Uterus (tissue), 2 donors: ENCODE measurements around the gene CHCHD3.

ENCODE experiments used
- CTCF ChIP-seq, 4 experiments: fragments of 200-600 bp in 2 of 4; fragments of 450-650 bp in 2 of 4; sonication (generic) in 2 of 4; IDR thresholded peaks; one replicate each; pipeline ENCODE4 v1.5.1; 2016 to 2019; ENCODE audit warnings: antibody characterized with exemption in 4 of 4, mild to moderate bottlenecking in 2 of 4, moderate library complexity in 1 of 4
- POLR2A ChIP-seq, 2 donors: fragments of 450-650 bp; IDR thresholded peaks; one replicate each; pipeline ENCODE4 v1.6.1; 2016; ENCODE audit warnings: antibody characterized with exemption in 2 of 2, mild to moderate bottlenecking in 1 of 2, moderate library complexity in 1 of 2

DNA sequence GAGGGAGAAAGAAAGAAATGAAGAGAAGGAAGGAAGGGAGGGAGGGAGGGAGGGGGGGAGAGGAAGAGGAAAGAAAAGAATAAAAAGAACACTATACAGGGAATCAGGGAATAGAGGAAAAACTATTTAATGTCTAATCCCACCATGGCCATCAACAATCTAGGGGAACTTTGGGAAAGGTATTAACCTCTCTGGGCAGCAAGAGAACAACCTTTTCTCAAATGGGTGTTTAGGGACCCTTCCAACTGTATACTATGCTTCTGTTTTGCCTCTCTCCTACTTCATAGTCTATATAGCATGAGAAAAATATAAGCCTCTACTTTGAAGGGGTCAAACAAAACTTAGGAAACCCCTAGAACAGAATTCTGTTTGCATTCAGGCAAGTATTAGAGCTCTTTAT, 54.5 kb downstream of the CHCHD3 start:
- TF ChIP-seq POLR2A (IDR thresholded peaks at IDR 0.05), result no peak
- no peak for TF ChIP-seq CTCF (IDR thresholded peaks at IDR 0.05)
